Loucy (cell line): ENCODE data around the gene RAPGEF2.

Experiments
- EZH2phosphoT487 ChIP-seq: fragments of 200-600 bp; IDR thresholded peaks from 2 replicates; pipeline ENCODE4 v1.6.1; 2018; ENCODE audit warnings: antibody characterized with exemption, mild to moderate bottlenecking, moderate library complexity, borderline replicate concordance
- TF ChIP-seq, protein P1 (sequence below): fragments of 200-600 bp; sonication (generic); conservative IDR thresholded peaks from 2 replicates; pipeline ENCODE4 v1.5.1; 2014; ENCODE audit warnings: mild to moderate bottlenecking, antibody characterized with exemption, low read length

- TF ChIP-seq, protein P1, sequence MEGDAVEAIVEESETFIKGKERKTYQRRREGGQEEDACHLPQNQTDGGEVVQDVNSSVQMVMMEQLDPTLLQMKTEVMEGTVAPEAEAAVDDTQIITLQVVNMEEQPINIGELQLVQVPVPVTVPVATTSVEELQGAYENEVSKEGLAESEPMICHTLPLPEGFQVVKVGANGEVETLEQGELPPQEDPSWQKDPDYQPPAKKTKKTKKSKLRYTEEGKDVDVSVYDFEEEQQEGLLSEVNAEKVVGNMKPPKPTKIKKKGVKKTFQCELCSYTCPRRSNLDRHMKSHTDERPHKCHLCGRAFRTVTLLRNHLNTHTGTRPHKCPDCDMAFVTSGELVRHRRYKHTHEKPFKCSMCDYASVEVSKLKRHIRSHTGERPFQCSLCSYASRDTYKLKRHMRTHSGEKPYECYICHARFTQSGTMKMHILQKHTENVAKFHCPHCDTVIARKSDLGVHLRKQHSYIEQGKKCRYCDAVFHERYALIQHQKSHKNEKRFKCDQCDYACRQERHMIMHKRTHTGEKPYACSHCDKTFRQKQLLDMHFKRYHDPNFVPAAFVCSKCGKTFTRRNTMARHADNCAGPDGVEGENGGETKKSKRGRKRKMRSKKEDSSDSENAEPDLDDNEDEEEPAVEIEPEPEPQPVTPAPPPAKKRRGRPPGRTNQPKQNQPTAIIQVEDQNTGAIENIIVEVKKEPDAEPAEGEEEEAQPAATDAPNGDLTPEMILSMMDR, result no peak
- TF ChIP-seq EZH2phosphoT487, result no peak
Measured at GRCh38 chr4:159158083-159158617, 55.3 kb downstream of the RAPGEF2 start.
